ENCODE results near the gene REM2. TPM values are rescaled to one million over a fixed set of nuclear protein-coding genes. Genes with fewer than 3 reads are reported as not detected.

Gene REM2
- total RNA-seq, 1 experiment from 2014 or later: 0.18 TPM

- CTCF ChIA-PET: no interaction called here
- Histone ChIP-seq H3K27ac (ENCODE audit: low read length) (no peak overlapping the region), H3K4me1 (ENCODE audit: control insufficient read depth, insufficient read depth, low read length) (no peaks in the 10 kb centered on the region), H3K36me3 (ENCODE audit: control insufficient read depth, insufficient read depth, low read length) (no peaks in the 10 kb centered on the region), H3K27me3 (ENCODE audit: control insufficient read depth, insufficient read depth, low read length) (no peaks in the 10 kb centered on the region), H3K9me3 (ENCODE audit: control insufficient read depth, insufficient read depth, low read depth, low read length) (no peaks in the 10 kb centered on the region), H3K4me3 (ENCODE audit: low read depth in 2 of 2, low read length in 2 of 2) (no peak overlapping the region)
- DNase-seq (ENCODE audit: low read depth, low spot score) (no peak), ATAC-seq (no peak)
- intact Hi-C loops (cut with micrococcal nuclease; ENCODE audit: unreplicated experiment): no loop called here
- in situ Hi-C loops (cut with HindIII; ENCODE audit: low pct_unique_long_range_greater_than_20kb, low sequenced_read_pairs): no loop called here
- TF ChIP-seq SIN3A (IDR thresholded peaks at IDR 0.05; ENCODE audit: borderline replicate concordance, insufficient read depth, low read depth, low read length) (no peak), CTCF (IDR thresholded peaks at IDR 0.05) (no peak), REST (IDR thresholded peaks at IDR 0.05; ENCODE audit: insufficient read depth in 1 of 2, low read depth in 2 of 2, low read length in 1 of 2) (no peak), POLR2AphosphoS5 (IDR thresholded peaks at IDR 0.05; ENCODE audit: low read depth, low read length) (no peak), TCF7L2 (IDR thresholded peaks at IDR 0.05; ENCODE audit: low read depth, low read length) (no peak)
- no TSS peak for BruUV-seq (replicated peaks)
- POLR2A ChIA-PET: no interaction called here
Measured at GRCh38 chr14:22893706-22894105, 10.7 kb downstream of the REM2 start.

DNA sequence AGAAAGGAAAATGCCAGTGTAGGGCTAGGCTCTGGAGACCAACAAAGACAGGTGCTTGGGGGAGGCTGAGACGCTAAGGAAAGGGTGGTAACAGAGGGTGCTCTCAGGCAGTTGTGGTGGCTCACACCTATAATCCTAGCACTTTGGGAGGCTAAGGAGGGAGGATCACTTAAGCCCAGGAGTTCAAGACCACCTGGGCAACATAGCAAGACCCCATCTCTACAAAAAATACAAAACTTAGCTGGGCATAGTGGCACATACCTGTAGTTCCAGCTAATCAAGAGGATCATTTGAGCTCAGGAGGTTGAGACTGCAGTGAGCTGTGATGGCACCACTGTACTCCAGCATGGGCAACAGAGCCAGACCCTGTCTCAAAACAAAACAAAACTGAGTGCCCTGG, 12.4 kb downstream of the REM2 start:
- Histone ChIP-seq H3K4me1 (ENCODE audit: control insufficient read depth, insufficient read depth, low read length) (no peaks in the 10 kb centered on the region), H3K27ac (ENCODE audit: low read length) (no peak overlapping the region), H3K9me3 (ENCODE audit: control insufficient read depth, insufficient read depth, low read depth, low read length) (no peaks in the 10 kb centered on the region), H3K4me3 (ENCODE audit: low read depth in 2 of 2, low read length in 2 of 2) (no peak overlapping the region), H3K36me3 (ENCODE audit: control insufficient read depth, insufficient read depth, low read length) (no peaks in the 10 kb centered on the region), H3K27me3 (ENCODE audit: control insufficient read depth, insufficient read depth, low read length) (no peaks in the 10 kb centered on the region)
- in situ Hi-C loops (cut with HindIII; ENCODE audit: low pct_unique_long_range_greater_than_20kb, low sequenced_read_pairs): no loop called here
- CTCF ChIA-PET: no interaction called here
- ATAC-seq: no peak
- BruUV-seq (replicated peaks): no TSS peak
- POLR2A ChIA-PET: no interaction called here
- TF ChIP-seq SIN3A (IDR thresholded peaks at IDR 0.05; ENCODE audit: borderline replicate concordance, insufficient read depth, low read depth, low read length) (no peak), TCF7L2 (IDR thresholded peaks at IDR 0.05; ENCODE audit: low read depth, low read length) (no peak), POLR2AphosphoS5 (IDR thresholded peaks at IDR 0.05; ENCODE audit: low read depth, low read length) (no peak), CTCF (IDR thresholded peaks at IDR 0.05) (no peak), REST (IDR thresholded peaks at IDR 0.05; ENCODE audit: insufficient read depth in 1 of 2, low read depth in 2 of 2, low read length in 1 of 2) (no peak)
- DNase-seq (ENCODE audit: low read depth, low spot score): no peak
- intact Hi-C loops (cut with micrococcal nuclease; ENCODE audit: unreplicated experiment): no loop called here
